Measurements from ENCODE around the gene ICAM2.
A peak's percentile ranks its signal among the peaks of the same experiment; 100 is the strongest.

Gene ICAM2

GRCh38 chr17:64020056-64020766 is at the start of gene ICAM2:
Gene ICAM2, minus strand, starts transcription at chr17:64020633. Its CDS starts 13,942 bp downstream, at chr17:64006691.
- TF ChIP-seq, protein P1, sequence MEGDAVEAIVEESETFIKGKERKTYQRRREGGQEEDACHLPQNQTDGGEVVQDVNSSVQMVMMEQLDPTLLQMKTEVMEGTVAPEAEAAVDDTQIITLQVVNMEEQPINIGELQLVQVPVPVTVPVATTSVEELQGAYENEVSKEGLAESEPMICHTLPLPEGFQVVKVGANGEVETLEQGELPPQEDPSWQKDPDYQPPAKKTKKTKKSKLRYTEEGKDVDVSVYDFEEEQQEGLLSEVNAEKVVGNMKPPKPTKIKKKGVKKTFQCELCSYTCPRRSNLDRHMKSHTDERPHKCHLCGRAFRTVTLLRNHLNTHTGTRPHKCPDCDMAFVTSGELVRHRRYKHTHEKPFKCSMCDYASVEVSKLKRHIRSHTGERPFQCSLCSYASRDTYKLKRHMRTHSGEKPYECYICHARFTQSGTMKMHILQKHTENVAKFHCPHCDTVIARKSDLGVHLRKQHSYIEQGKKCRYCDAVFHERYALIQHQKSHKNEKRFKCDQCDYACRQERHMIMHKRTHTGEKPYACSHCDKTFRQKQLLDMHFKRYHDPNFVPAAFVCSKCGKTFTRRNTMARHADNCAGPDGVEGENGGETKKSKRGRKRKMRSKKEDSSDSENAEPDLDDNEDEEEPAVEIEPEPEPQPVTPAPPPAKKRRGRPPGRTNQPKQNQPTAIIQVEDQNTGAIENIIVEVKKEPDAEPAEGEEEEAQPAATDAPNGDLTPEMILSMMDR (IDR thresholded peaks at IDR 0.05): no peak
- peak; percentile 74 for DNase-seq (ENCODE audit: low spot score)

DNA sequence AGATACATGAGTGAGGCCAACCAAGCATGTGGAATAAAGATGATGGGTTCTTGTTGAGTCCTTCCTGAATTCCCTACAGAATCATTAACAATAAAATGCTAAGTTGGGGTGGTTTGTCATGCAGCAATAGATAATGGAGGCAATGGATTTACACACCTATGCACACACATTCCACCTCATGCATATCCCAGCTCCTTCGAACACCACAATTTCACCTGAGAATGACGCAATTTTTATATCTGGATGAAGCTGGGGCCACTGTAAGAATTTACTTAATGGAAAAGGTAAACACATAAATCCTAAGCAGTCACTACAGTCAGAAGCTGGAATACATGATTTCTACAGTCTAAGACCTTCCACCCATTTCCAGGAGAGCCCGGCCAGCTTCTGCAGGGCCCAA is 49.8 kb upstream of the ICAM2 start:
- Histone ChIP-seq H3K27ac (no peak overlapping the region), H3K4me3 (no peak overlapping the region)
- TF ChIP-seq, protein P1 (IDR thresholded peaks at IDR 0.05): no peak
- DNase-seq (ENCODE audit: low spot score): no peak

More at GRCh38 chr17:64020056-64020766, at the start of gene ICAM2:
- H3K27ac ChIP-seq: peak within 1 kb of the TSS in 1 of 2 donors; percentile 78
- H3K4me3 ChIP-seq: peak within 1 kb of the TSS; percentile 66

GRCh38 chr17:64069143-64069542 is 48.7 kb upstream of the ICAM2 start:
- Histone ChIP-seq H3K27ac (no peak overlapping the region), H3K4me3 (no peak overlapping the region)
- TF ChIP-seq, protein P1 (IDR thresholded peaks at IDR 0.05): no peak
- no peak for DNase-seq (ENCODE audit: low spot score)

DNA sequence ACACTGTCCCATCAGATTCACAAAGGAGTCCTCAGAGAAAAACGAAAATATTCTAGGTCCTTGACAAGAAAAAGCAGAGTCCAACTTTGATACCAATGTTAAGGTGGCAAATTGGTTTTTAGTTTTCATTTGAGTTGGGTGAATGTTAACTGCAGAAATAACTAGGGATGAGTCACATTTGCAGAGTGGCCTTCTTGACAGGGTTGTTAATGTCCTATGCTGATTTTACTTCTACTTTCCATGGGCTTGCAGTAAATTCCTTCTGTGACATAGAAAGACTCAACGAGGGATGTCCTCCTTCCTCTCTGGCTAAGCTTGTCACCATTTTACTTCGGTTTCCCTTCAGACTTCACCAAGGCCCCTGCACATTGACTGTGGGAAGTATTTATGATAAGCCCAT is 47.2 kb upstream of the ICAM2 start:
- Histone ChIP-seq H3K27ac (no peak overlapping the region), H3K4me3 (no peak overlapping the region)
- DNase-seq (ENCODE audit: low spot score): no peak
- TF ChIP-seq, protein P1 (IDR thresholded peaks at IDR 0.05): no peak

GRCh38 chr17:64066716-64067115 is 46.3 kb upstream of the ICAM2 start:
- H3K4me3 ChIP-seq: no peak overlapping the region
- no peak for DNase-seq (ENCODE audit: low spot score)
- no peak overlapping the region for H3K27ac ChIP-seq
- TF ChIP-seq, protein P1 (IDR thresholded peaks at IDR 0.05): no peak

GRCh38 chr17:64065161-64065560 is 44.7 kb upstream of the ICAM2 start:
- H3K27ac ChIP-seq: no peak overlapping the region
- TF ChIP-seq, protein P1 (IDR thresholded peaks at IDR 0.05): no peak
- no peak for DNase-seq (ENCODE audit: low spot score)
- H3K4me3 ChIP-seq: no peak overlapping the region

- H3K4me3 ChIP-seq: no peak overlapping the region
- DNase-seq (ENCODE audit: low spot score): no peak
- TF ChIP-seq, protein P1 (IDR thresholded peaks at IDR 0.05): no peak
- H3K27ac ChIP-seq: no peak overlapping the region
Measured at GRCh38 chr17:64064331-64064730, 43.9 kb upstream of the ICAM2 start.

All from coronary artery (tissue), 2 donors.